Stimulated activated CD8-positive, alpha-beta memory T cell treated with anti-CD3 and anti-CD28 coated beads, Interleukin-15, amount 100 ng/mL, for 1 hour (primary cell): ENCODE results near the gene SOX18.
"Not testable (repeated sequence)": the region's sequence is repeated elsewhere in the genome, so short reads cannot be mapped to it uniquely, and the experiment has no call there.

ENCODE experiments used
- DNase-seq: peaks from one replicate; pipeline ENCODE4 v3.0.0-alpha.2; 2020; ENCODE audit warnings: low read depth

SOX18 gene

DNA sequence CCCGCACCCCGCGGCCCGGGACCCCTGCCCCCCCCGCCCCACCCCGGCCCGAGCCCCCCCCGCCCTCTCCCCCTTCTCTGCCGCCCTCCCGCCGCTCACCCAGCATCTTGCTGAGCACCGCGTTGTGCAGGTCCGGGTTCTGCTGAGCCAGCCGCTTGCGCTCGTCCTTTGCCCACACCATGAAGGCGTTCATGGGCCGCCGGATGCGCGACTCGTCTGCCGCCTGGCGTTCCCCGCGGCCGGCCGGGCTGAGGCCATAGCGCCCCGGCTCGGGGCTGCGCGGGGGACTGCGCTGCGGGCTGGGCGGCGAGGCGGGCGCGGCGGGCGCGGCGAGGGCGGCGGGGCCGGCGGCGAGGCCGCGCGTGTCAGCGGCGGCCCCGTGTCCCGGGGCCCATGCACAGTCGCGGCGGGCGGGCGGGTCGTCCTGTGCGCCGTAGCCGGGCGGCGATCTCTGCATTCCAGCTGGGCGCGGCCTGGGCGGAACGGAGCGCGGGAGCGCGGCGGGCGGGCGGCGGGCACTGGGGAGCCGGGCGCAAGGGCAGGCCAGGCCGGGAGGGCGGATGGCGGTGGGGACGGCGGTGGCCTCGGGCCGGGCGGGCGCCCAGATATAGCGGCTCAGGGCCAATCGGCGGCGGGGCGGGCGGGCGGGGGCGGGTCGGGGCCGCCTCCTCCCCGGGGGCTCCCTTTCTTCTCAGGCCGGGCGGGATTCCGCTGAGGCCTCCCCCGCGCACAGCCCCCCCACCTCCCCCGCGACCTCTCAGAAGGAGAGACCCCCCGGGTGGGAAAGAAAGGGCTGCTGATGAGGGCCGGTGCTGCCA, at the start of gene SOX18:
TSS of gene SOX18 (minus strand) at position 580 of the 818 bp plus-strand sequence. CDS start at position 457, 123 bp downstream.
- no peak for DNase-seq

DNA sequence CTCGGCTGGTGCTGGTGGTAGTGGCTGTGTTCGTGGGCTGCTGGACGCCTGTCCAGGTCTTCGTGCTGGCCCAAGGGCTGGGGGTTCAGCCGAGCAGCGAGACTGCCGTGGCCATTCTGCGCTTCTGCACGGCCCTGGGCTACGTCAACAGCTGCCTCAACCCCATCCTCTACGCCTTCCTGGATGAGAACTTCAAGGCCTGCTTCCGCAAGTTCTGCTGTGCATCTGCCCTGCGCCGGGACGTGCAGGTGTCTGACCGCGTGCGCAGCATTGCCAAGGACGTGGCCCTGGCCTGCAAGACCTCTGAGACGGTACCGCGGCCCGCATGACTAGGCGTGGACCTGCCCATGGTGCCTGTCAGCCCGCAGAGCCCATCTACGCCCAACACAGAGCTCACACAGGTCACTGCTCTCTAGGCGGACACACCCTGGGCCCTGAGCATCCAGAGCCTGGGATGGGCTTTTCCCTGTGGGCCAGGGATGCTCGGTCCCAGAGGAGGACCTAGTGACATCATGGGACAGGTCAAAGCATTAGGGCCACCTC, 49.1 kb upstream of the SOX18 start:
- no peak for DNase-seq

DNA sequence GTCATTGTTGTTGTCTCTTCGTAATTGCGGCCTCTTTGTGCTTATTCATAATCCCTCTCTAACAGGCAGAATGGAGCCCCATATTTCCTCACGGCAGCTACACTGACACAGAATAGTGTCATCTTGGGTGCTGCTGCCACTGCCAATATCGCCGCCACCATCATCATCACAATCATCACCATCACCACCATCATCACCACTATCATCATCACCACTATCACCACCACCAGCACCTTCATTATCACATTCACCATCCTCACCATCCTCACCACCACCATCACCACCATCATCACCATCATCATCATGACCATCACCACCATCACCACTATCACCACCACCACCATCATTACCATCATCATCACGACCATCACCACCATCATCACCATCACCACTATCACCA, 47.1 kb upstream of the SOX18 start:
- DNase-seq: no peak

DNA sequence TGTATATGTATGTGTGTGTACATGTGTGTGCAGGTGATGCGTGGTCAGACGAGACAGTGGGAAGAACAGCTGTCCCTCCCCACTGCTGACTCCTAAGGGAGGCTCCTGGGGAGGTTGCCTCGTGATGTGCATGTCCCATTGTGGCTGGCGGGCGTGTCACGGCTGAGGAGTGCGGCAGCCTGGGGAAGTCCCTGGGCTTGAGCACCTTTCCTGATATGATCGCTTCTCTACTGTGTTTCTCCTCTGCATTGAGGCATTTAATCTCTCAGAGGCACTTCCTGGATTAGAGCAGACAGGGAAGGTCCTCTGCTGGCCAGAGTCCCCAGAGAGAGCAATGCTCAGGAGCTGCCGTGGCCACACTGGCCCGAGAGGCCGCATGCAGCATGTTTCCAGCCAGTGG, 46.5 kb upstream of the SOX18 start:
- DNase-seq: no peak

DNA sequence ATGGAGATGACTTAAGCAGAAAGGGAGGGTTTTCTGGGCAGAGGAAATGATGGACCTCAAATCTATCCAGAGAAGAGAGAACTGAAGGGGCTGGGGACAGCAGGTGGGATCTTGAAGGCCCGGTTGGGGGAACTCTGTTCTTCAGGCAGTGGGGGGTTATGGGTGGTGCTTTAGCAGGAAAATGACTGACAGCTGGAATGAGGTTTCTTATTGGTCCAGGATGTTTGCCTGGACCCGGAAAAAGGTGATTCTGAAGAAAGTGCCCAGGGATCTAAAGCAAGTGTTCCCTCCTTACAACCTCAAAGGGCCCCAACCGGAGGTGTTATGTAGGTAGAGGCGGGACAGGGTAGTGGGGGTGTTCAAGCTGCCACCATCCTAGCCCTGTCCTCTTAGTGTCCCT, 46.0 kb upstream of the SOX18 start:
- DNase-seq: no peak

DNA sequence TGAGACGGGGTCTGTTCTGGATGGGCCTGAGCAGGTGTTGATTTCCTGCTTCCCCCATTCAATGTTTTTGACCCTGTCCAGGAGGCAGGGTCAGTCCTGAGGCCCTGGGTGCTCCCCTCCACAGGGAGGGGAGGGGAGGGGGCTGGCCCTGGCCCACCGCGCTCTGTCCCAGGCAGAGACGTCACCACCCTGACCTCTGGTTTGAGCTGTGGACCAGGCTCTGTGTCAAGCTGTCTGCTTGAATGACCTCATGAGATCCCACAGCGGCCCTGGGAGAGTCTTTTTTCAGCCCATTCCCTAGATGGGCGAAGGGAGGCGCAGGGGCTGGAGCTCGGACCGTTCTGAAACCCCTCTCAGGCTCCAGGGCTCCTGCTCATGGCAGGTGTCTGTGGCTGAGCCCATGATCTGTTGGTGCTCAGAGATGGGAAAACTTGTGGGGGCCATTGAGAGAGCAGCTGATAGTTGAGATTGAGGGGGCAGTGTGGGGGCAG, 43.6 kb upstream of the SOX18 start:
- DNase-seq: no peak

DNA sequence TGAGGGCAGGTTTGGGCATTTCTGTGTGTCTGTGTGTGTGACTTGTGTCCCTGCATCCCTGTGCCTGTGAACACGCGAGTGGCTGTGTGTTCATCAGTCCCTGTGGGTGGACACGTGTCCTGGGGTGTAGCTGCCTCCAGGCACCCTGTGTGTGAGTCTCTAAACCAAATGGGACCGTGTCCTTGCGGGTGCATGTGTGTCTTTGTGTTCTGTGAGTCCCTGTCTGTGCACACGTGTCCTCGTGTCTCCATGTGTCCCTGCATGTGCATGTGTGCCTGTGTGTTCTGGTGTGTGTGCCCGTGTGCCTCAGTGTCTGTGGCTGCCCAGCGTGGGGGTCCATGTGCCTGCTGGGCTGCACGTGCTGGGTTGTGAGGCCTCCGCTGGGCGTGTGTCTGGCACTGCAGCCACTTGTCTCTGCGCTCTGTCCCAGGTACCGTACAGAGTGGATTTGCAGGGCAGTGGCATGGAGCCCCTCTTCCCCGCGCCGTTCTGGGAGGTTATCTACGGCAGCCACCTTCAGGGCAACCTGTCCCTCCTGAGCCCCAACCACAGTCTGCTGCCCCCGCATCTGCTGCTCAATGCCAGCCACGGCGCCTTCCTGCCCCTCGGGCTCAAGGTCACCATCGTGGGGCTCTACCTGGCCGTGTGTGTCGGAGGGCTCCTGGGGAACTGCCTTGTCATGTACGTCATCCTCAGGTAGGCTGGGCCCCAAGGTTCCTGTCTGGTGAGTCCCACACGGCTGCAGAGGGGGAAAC, 43.0 kb upstream of the SOX18 start:
- no peak for DNase-seq

DNA sequence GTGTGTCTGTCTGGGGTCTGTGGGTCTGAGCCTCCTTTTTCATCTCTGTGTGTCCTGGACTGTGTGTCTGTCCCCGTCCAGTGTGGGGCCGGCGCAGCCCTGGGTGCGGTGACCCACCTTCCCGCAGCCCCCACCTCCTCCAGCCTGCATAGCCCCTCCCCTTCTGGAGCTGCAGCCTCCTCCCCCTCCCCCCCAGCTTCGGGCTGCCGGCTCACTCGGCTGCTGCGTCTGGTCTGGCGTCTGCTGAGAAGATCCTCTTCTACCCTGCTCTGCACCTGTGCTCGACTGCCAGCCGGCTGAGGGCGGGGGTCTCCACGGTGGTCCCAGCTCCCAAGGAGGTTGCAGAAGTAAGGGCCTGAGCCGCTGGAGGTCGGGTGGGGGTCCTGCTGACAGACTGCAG, 42.3 kb upstream of the SOX18 start:
- DNase-seq: no peak

DNA sequence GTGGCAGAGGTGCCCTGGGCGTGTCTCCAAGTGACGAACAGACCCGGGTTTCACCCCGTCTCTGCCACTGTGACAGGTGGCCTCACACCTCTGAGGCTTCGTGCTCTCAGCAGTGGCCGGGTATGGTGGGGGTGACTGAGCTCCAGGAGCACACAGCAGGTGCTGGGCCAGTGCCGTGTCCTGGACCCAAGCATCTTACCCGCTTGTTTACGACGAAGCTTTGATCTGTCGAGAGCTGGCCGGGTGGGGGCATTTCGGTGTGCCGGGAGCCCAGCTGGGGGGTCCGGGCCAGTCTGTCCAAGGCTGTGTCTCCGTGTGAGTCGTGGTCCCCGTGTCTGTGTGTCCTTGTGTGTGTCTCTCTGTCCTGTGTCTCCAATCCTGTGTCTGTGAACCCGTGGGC, 41.9 kb upstream of the SOX18 start:
- no peak for DNase-seq

DNA sequence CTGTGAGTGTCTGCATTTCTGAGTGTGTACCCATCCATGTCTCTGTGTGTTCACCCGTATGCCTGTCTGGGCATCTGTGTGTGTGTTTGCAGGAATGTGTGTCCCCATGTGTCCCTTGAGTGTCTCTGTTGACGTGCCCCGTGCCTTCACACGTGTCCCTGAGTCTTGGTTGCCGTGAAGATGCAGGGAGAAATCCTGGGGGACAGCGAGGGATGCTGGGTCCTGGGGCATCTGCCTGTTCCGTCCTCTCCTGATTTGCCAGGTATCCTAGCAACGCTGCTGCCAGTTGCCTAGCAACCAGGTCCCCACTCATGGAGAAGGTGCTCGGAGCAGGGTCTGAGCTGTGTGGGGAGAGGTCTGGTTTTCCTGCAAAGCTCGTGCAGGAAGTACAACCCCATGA, 40.7 kb upstream of the SOX18 start:
- DNase-seq: no peak

DNA sequence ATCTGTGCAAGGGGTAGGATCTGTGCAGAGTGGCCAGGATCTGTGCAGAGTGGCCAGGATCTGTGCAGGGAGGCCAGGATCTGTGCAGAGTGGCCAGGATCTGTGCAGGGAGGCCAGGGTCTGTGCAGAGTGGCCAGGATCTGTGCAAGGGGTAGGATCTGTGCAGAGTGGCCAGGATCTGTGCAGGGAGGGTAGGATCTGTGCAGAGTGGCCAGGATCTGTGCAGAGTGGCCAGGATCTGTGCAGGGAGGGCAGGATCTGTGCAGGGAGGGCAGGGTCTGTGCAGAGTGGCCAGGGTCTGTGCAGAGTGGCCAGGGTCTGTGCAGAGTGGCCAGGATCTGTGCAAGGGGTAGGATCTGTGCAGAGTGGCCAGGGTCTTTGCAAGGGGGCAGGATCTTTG, 39.1 kb upstream of the SOX18 start:
- DNase-seq: not testable (repeated sequence)

DNA sequence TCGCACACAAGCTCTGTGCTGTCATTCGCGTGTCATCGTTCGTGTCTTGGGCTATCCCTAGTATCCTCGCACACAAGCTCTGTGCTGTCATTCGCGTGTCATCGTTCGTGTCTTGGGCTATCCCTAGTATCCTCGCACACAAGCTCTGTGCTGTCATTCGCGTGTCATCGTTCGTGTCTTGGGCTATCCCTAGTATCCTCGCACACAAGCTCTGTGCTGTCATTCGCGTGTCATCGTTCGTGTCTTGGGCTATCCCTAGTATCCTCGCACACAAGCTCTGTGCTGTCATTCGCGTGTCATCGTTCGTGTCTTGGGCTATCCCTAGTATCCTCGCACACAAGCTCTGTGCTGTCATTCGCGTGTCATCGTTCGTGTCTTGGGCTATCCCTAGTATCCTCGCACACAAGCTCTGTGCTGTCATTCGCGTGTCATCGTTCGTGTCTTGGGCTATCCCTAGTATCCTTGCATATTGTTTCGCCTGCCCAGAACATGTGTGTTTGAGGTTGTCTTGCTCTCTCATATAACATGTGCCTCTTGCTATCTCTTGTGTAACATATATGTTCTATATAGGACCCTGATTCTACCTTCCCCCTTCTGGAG, 37.9 kb upstream of the SOX18 start:
- DNase-seq: not testable (repeated sequence)

DNA sequence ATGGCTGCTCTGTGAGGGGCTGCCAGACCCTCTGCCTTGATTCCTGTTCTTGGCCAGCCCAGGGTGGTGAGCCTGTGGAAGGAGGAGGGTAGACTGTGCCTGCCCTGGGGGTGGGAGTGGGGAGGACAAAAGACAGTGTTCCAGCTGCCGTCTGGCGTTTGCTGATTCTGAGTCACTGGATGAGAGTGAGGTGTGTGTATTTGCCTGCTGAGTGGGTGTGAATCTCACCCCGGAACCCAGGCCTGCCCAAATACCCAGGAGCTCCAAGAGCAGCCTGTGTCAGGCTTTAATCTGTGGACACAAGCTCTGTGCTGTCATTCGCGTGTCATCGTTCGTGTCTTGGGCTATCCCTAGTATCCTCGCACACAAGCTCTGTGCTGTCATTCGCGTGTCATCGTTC, 37.4 kb upstream of the SOX18 start:
- DNase-seq: no peak

DNA sequence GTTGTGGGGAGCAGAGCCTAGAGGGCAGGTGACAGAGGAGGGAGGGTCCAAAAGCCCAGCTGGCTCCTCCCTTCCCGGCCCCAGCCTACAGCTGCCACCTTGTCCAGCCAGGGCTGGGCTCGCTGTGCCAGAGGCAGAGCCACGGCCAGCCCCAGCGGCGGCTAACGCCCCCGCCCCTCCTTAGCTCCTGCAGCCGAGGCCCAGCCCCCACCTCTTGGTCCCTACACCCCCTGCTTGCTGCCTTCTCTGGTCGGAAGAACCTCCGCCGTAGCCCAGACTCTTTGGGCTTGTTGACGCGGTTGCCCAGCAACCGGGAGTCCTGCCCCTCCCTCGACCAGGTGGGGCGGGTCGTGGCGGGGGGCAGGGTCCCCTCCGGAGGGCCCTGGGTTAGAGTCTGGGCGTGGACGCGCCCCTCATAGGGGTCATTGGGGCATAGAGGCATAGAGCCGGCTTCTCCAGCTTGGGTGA, 35.3 kb upstream of the SOX18 start:
- no peak for DNase-seq

DNA sequence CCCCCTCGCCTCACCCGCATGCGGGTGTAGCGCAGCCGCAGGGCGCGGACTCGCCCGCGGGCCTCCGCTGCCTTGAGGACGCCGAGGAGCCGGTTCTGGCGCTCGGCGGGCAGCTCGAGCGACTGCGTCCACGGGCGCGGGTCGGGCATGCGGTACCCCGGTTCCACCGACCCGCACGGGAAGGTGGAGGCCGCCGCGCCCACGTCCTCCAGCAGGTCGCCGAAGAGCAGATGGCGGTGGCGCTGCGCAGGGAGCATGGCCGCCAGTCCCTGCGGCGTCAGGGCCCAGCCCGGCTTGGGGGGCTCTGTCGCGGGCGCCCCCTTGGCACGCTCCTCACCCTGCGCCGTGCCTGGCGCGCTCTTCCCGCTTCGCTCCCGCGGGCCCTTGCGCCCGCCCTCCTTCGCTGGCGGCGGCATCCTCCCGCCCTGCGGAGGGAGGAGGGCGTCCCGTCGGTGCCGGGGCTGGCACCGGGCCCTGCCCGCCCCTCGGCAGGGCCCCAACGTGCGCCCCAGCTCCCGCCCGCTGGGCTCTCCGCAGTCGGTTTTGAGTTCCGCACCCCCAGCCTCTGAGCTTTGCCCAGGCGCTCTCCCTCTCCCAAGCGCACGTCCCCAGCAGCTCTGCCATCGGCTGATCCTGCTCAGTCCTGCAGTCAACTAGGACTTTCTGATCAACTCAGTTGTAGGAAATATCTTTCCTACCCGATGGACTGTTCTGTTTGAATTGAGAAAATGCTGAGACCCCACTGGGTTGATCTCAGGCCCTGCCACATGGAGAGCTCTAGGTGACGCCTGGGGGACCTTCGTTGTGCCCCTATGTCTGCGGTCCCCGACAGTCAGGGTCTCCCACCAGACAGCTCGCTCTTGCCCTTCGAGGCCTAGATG, 34.6 kb upstream of the SOX18 start, which contains the start of gene LKAAEAR1:
TSS of gene LKAAEAR1 (minus strand) at position 595 of the 881 bp plus-strand sequence. CDS start at position 416, 179 bp downstream.
- no peak for DNase-seq

DNA sequence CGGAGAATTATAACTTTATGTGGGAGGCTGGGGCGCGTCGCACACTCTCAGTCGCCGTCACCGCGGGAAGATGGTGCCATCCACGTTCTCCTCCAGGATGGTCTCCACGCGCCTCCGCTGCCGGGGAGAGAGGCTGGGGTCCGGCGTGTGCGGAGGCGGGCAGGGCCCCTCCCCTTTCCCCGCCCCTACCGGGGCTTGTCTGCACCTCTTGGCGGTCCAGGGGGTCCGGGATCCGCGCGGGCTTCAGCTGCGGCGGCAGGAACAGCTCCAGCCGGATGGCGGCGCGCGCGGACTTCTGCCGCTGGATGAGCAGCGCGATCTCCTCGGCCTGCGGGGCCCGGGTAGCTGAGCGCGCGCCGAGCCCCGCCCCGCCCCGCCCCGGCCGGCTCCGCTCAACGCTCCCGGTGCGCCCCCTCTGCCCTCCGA, 34.0 kb upstream of the SOX18 start:
- no peak for DNase-seq

DNA sequence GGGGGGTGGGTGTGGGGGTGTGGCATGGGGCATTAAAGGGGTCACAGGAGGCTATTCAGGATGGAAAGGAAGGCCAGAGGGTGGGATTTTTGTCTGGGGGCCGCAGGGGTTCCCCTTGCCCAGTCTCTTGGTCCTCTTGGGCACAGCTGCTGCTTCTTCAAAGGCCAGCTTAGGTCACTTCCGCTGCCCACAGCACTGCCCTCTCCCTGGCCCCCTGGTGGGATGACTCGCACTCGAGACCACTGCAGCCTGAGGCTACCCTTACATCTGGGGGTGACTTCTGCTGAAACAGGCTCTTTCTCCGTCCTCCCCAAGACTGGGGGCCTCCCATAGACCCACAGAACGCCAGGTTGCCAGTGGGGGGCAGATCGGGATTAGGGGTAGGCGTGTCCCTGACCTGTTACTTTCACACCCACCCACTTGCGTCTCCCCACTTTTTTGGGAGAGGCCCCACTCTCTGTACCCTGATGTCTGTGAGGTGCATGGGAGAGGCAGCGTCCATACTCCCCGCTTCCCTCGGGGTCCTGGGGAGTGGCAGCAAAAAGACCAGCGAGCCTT, 33.5 kb upstream of the SOX18 start:
- no peak for DNase-seq

DNA sequence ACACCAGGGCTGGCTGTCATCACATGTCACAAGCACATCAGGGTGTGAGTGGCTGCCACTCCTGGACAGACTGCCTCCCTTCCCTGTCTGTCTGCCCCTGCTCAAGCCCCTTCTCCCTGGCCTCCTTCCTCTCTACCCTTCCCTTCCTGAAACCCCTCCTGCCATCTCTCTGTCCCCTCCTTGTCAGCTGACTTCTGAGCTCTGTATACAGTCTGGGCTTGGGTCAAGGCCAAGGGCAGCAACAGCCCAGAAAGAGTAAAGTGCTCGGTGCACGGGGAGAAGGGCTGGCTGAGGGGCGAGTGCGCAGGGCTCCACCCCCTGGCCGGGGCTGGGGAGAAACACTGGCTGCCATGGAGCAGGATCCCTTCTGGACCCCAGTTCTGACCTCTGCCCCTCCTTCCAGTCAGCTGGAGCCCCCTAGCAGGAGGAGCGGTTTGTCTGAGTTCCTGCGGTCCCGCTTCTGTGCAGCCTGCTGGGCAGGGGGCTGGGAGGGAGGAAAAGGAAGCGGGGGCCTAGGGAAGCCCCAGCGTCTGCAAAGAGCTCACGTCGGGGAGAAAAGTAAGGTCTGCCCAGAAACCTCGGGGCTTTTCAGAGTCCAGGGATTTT, 32.8 kb upstream of the SOX18 start:
- DNase-seq: no peak

DNA sequence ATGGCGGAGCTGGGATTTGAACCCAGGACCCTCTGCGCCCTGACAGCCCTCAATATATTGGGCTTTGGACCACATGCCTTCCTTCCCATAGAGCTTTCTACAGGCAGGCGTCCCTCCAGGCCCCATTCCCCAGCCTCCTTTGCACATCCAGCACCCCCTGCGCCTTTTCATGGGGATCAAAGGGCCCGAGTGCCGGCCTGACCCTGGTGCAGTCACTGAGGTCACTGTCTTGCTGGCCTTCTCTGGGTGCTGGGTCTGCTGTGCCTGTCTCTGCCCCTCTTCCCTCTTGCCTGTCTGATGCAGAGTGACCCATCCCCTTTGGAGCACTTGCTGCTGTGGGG, 32.2 kb upstream of the SOX18 start:
- no peak for DNase-seq

DNA sequence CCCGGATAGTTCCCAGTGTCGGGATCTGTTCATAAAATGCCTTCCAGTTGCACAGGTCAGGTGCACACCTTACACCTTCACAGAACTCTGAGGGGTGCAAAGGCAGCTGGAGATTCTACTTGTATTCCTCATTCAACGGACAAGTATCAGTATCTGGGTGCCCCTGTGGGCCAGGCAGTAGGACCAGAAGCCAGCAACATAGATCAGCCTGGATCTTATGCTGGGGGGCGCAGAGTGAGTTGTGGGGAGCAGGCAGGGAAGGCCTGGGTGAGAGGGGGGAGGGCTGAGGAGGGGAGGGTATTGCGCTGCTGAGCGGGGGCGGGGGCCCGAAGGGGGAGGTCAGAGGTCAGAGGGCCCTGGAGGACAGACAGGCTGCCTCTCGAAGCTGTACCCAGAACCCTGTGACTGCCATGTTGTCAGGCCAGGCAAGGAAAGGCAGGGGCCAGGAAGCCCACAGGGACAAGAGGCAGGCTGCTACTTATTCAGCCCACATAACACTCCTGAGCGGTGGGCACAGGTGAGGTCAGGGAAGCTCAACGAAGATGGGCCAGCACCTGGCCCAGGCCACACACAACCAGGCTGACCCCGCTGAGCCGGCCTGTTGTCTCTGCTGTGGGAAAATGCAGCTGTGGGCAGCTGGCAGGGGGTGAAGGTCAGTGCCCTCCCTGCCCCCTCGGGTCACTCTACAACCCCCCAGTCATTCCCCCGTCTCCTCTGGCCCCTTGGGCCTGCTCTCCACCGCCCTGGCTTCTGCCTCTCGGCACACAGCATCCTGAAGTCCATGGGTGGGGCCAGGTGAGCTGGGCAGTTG, 31.6 kb upstream of the SOX18 start:
- DNase-seq: no peak
